H1 (cell line): ENCODE data around the gene PIP5K1B. TPM values are rescaled to one million over a fixed set of nuclear protein-coding genes. Genes with fewer than 3 reads are reported as not detected.

ENCODE experiments used
- CTCF ChIA-PET: fragments of 300-600 bp; sonication (Branson Sonifier 250); formaldehyde crosslinking; loops from one replicate; lab custom pipeline; 2021; ENCODE audit not compliant: partially characterized antibody; lab: Charles Lee
- POLR2A ChIA-PET: fragments of 300-600 bp; sonication (Branson Sonifier 250); formaldehyde crosslinking; loops from one replicate; lab custom pipeline; 2021; ENCODE audit warnings: inconsistent platforms; ENCODE audit not compliant: partially characterized antibody; lab: Charles Lee
- DNase-seq, 2 experiments: peaks; one replicate each; pipeline versions ENCODE4 v3.0.0 to v3.0.0-alpha.2; 2010 to 2022; ENCODE audit warnings: low spot score in 2 of 2, low read depth in 1 of 2, mixed read lengths in 1 of 2
- FAIRE-seq: peaks from 2 replicates; lab custom pipeline; 2011; peaks lifted over from hg19 to GRCh38; lab: Jason Lieb, UNC
- H2AFZ ChIP-seq: 2 replicates; pipeline ENCODE4 v1.8.1; 2012; ENCODE audit warnings: low read length, inconsistent platforms
- H2AK5ac ChIP-seq: 2 replicates; pipeline ENCODE4 v1.6.1; 2013; ENCODE audit warnings: low read depth, low read length
- H2BK120ac ChIP-seq: replicated peaks from 2 replicates; pipeline ENCODE3; 2013; ENCODE audit warnings: low read depth, low read length, inconsistent platforms
- H2BK12ac ChIP-seq: 2 replicates; pipeline ENCODE4 v1.6.1; 2013; ENCODE audit warnings: low read depth, low read length
- H2BK15ac ChIP-seq: 2 replicates; pipeline ENCODE4 v1.6.1; 2013; ENCODE audit warnings: low read length
- H2BK20ac ChIP-seq: 2 replicates; pipeline ENCODE4 v1.6.1; 2013; ENCODE audit warnings: low read length
- H2BK5ac ChIP-seq: 2 replicates; pipeline ENCODE4 v1.6.1; 2013; ENCODE audit warnings: low read depth, low read length
- H3K14ac ChIP-seq: 2 replicates; pipeline ENCODE4 v1.6.1; 2013; ENCODE audit warnings: inconsistent platforms; ENCODE audit not compliant: insufficient read length
- H3K18ac ChIP-seq: 2 replicates; pipeline ENCODE4 v1.6.1; 2013; ENCODE audit warnings: low read length; ENCODE audit errors: extremely low read depth
- H3K23ac ChIP-seq: 2 replicates; pipeline ENCODE4 v1.6.1; 2013; ENCODE audit warnings: inconsistent platforms; ENCODE audit not compliant: insufficient read length
- H3K23me2 ChIP-seq: 2 replicates; pipeline ENCODE4 v1.6.1; 2013; ENCODE audit warnings: low read depth, low read length
- H3K27ac ChIP-seq: 2 replicates; pipeline ENCODE4 v1.6.1; 2011; ENCODE audit warnings: low read depth, low read length, inconsistent platforms
- H3K27me3 ChIP-seq, 4 experiments: replicated peaks in 1 of 4; 1 replicate in 1 of 4; 2 replicates in 3 of 4; pipeline versions ENCODE4 v1.6.1 to v1.8.1; 2011 to 2013; ENCODE audit warnings: low read length in 3 of 4, mild to moderate bottlenecking in 3 of 4, inconsistent platforms in 2 of 4, mixed read lengths in 2 of 4, moderate library complexity in 1 of 4; ENCODE audit not compliant: control insufficient read depth in 3 of 4, insufficient read depth in 3 of 4; ENCODE audit errors: extremely low read depth in 1 of 4
- H3K36me3 ChIP-seq, 4 experiments: 2 replicates each; pipeline versions ENCODE4 v1.6.1 to v1.8.1; 2011 to 2013; ENCODE audit warnings: mild to moderate bottlenecking in 4 of 4, low read length in 3 of 4, moderate library complexity in 2 of 4, control low read depth in 1 of 4, inconsistent platforms in 1 of 4; ENCODE audit not compliant: insufficient read depth in 4 of 4, control insufficient read depth in 2 of 4
- H3K4ac ChIP-seq: replicated peaks from 2 replicates; pipeline ENCODE3; 2013; ENCODE audit warnings: low read length, low read depth, mixed read lengths, inconsistent platforms; ENCODE audit not compliant: insufficient read length
- H3K4me1 ChIP-seq, 4 experiments: replicated peaks in 1 of 4; 1 replicate in 1 of 4; 2 replicates in 3 of 4; pipeline versions ENCODE4 v1.6.1 to v1.8.1; 2011 to 2013; ENCODE audit warnings: low read length in 3 of 4, inconsistent platforms in 2 of 4, mixed read lengths in 1 of 4; ENCODE audit not compliant: insufficient read depth in 4 of 4, control insufficient read depth in 3 of 4
- H3K4me2 ChIP-seq, 2 experiments: 2 replicates each; pipeline versions ENCODE4 v1.6.1 to v1.8.1; 2011 to 2013; ENCODE audit warnings: low read depth in 2 of 2, low read length in 2 of 2, control low read depth in 1 of 2, inconsistent platforms in 1 of 2, mild to moderate bottlenecking in 1 of 2; ENCODE audit not compliant: insufficient read depth in 1 of 2
- H3K4me3 ChIP-seq, 4 experiments: fragments of 200-600, 300-600 bp in 1 of 4; sonication (generic), shearing (Covaris generic), sonication (Bioruptor Twin) in 1 of 4; 2 replicates each; pipeline versions ENCODE4 v1.5.1 to v1.8.1; 2011 to 2016; ENCODE audit warnings: low read length in 4 of 4, low read depth in 3 of 4, control low read depth in 2 of 4, inconsistent platforms in 2 of 4, mild to moderate bottlenecking in 2 of 4, mixed read lengths in 1 of 4, moderate library complexity in 1 of 4; ENCODE audit not compliant: insufficient read depth in 2 of 4; ENCODE audit errors: extremely low read depth in 1 of 4
- H3K56ac ChIP-seq: replicated peaks from 2 replicates; pipeline ENCODE3; 2013; ENCODE audit warnings: low read depth, mild to moderate bottlenecking, mixed read lengths, low read length, inconsistent platforms; ENCODE audit not compliant: insufficient read length
- H3K79me1 ChIP-seq: 2 replicates; pipeline ENCODE4 v1.6.1; 2013; ENCODE audit warnings: low read depth, low read length, control low read depth
- H3K79me2 ChIP-seq, 2 experiments: 2 replicates each; pipeline versions ENCODE4 v1.6.1 to v1.8.1; 2012 to 2013; ENCODE audit warnings: low read length in 2 of 2, mild to moderate bottlenecking in 2 of 2, inconsistent platforms in 1 of 2; ENCODE audit not compliant: insufficient read depth in 2 of 2, control insufficient read depth in 1 of 2
- H3K9ac ChIP-seq, 4 experiments: replicated peaks in 1 of 4; 1 replicate in 1 of 4; 2 replicates in 3 of 4; pipeline versions ENCODE4 v1.6.1 to v1.8.1; 2011 to 2013; ENCODE audit warnings: low read depth in 3 of 4, low read length in 3 of 4, control low read depth in 2 of 4, mild to moderate bottlenecking in 2 of 4, moderate library complexity in 2 of 4, inconsistent platforms in 1 of 4; ENCODE audit errors: extremely low read depth in 1 of 4
- H3K9me3 ChIP-seq, 2 experiments: 2 replicates each; pipeline versions ENCODE4 v1.6.1 to v1.8.1; 2012 to 2013; ENCODE audit warnings: mild to moderate bottlenecking in 2 of 2, moderate library complexity in 2 of 2, control low read depth in 1 of 2, inconsistent platforms in 1 of 2, low read depth in 1 of 2, low read length in 1 of 2, mixed read lengths in 1 of 2; ENCODE audit not compliant: insufficient read depth in 2 of 2
- H4K20me1 ChIP-seq, 2 experiments: replicated peaks in 1 of 2; 2 replicates each; pipeline versions ENCODE3 to v1.8.1; 2011 to 2013; ENCODE audit warnings: inconsistent platforms in 2 of 2, low read length in 2 of 2, mild to moderate bottlenecking in 1 of 2; ENCODE audit not compliant: insufficient read depth in 2 of 2, control insufficient read depth in 1 of 2
- H4K5ac ChIP-seq: 2 replicates; pipeline ENCODE4 v1.6.1; 2013; ENCODE audit warnings: low read length, low read depth, mixed read lengths, inconsistent platforms; ENCODE audit not compliant: insufficient read length
- H4K8ac ChIP-seq: 2 replicates; pipeline ENCODE4 v1.8.0; 2013; ENCODE audit warnings: mild to moderate bottlenecking, moderate library complexity, low read length, inconsistent platforms; ENCODE audit not compliant: insufficient read depth; ENCODE audit errors: extremely low read depth
- H4K91ac ChIP-seq: replicated peaks from 2 replicates; pipeline ENCODE3; 2013; ENCODE audit warnings: low read length, mixed read lengths, inconsistent platforms; ENCODE audit not compliant: insufficient read length
- EGR1 ChIP-seq: IDR thresholded peaks from 2 replicates; pipeline ENCODE4 v1.6.1; 2011; ENCODE audit warnings: low read depth, low read length, borderline replicate concordance
- WGBS, 2 experiments: shearing (Covaris generic) in 1 of 2; methylation state at CpG; one replicate each; pipeline versions ENCODE4 v1.1.6 to v1.1.7; 2013 to 2015; ENCODE audit warnings: low lambda C conversion rate in 2 of 2, mixed read lengths in 2 of 2, inconsistent platforms in 1 of 2, low coverage in 1 of 2, missing lambda C conversion rate in 1 of 2; ENCODE audit not compliant: insufficient replicate concordance in 2 of 2, insufficient coverage in 1 of 2, insufficient read length in 1 of 2; ENCODE audit errors: extremely low coverage in 1 of 2, missing lambda C conversion rate in 1 of 2; 5-methylcytosine and 5-hydroxymethylcytosine counted together
- polyA plus RNA-seq, 7 experiments: library from polyadenylated mRNA; depleted of rRNA in 3 of 7; stranded (reverse) in 5 of 7; unstranded in 2 of 7; fragments of >200 nt in 5 of 7; fragments of 200-250 nt in 2 of 7; gene quantifications; 1 replicate in 5 of 7; 2 replicates in 1 of 7; 4 replicates in 1 of 7; pipeline versions ENCODE4 v1.2.1 to v1.2.3, GENCODE V29; 2011 to 2013; ENCODE audit warnings: missing spikeins in 2 of 7, mixed read lengths in 2 of 7
- total RNA-seq: library from RNA; stranded (reverse); fragmentation: NEBNext Ultra II Directional; extraction: Animal tissue kit (Norgen Biotek cat#: 25700); gene quantifications from 2 replicates; pipeline ENCODE4 v1.2.1, GENCODE V29; 2021

Gene PIP5K1B
- total and polyA plus RNA-seq, 2 of the 8 experiments (the other 6 are each of a cell fraction or from before 2014, with no cell fraction given): 4.7 to 7.7 TPM

GRCh38 chr9:68711281-68711680, 6.2 kb downstream of the PIP5K1B start:
- no peaks in the 10 kb centered on the region for H3K36me3 ChIP-seq
- H2BK12ac ChIP-seq: no peak overlapping the region
- TF ChIP-seq EGR1: no peak

More at GRCh38 chr9:68711281-68711680, 6.2 kb downstream of the PIP5K1B start:
- CTCF ChIA-PET: interaction anchor here (1.5 kb wide), 1 partner anchor 17 kb away, joined by 5 read pairs; no protein-coding TSS in a partner anchor
- H3K18ac ChIP-seq: no peak overlapping the region
- FAIRE-seq (no peak), DNase-seq (no peak)
- POLR2A ChIA-PET: no interaction called here
- no peak overlapping the region for H2BK5ac ChIP-seq
- no peak overlapping the region for H2BK20ac ChIP-seq
- no peak overlapping the region for H2BK15ac ChIP-seq
- no peak overlapping the region for H3K9ac ChIP-seq
- peaks cover 0 to 5% (median 4%) of the 10 kb centered on the region in 4 experiments; a peak in 3 of 7 replicates for H3K4me1 ChIP-seq
- H3K23ac ChIP-seq: no peak overlapping the region
- no peaks in the 10 kb centered on the region for H3K79me1 ChIP-seq
- H2AFZ ChIP-seq: no peak overlapping the region
- H3K4ac ChIP-seq: no peak overlapping the region
- no peaks in the 10 kb centered on the region for H3K9me3 ChIP-seq
- H4K20me1 ChIP-seq: no peaks in the 10 kb centered on the region
- peaks cover 7 to 9% (median 7%) of the 10 kb centered on the region in 4 experiments for H3K27me3 ChIP-seq
- no peak overlapping the region for H3K27ac ChIP-seq
- H3K79me2 ChIP-seq: peaks cover 0 to 7% of the 10 kb centered on the region in 2 experiments; a peak in 2 of 4 replicates
- peaks cover 4% of the 10 kb centered on the region; the same call in 1 of the 2 replicates for H3K23me2 ChIP-seq
- H3K4me3 ChIP-seq: no peak overlapping the region
- no peak overlapping the region for H3K14ac ChIP-seq
- H4K8ac ChIP-seq: no peak overlapping the region
- H4K91ac ChIP-seq: no peak overlapping the region
- H4K5ac ChIP-seq: no peak overlapping the region
- H2AK5ac ChIP-seq: no peak overlapping the region
- WGBS, 2 experiments: 98% methylated on average over 2 of the region's 2 CpGs; no CpG with 5 or more reads in 1 of the 2 experiments
- no peak overlapping the region for H2BK120ac ChIP-seq
- H3K56ac ChIP-seq: no peak overlapping the region
- no peak overlapping the region for H3K4me2 ChIP-seq
